Stimulated activated naive CD4-positive, alpha-beta T cell treated with Interleukin-2 at 50 U/mL for 16 hours (primary cell): Measurements from ENCODE around the gene CHN2.

Experiments used
- DNase-seq: peaks from one replicate; lab custom pipeline; 2025; lab: John Stamatoyannopoulos, UW

Gene CHN2

DNA sequence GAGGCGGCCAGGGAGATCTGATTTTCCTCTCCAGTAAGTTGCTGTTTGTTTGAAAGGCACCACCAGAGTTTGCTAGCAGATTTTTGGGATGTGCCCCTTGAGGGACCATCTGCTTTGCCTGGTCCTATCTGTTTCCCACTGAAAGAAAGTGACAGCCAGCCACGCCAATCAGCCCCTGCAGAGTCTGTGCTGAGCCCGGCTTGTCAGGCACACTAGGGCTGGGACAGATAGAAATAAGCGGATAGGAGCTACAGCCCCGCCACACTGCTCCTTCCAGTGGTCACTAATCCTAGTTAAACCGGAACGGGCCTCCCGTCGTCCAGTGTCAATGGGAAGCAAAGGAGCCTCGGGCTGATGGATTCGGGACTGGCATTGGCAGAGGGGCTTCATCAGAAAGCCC is 207.2 kb downstream of the CHN2 start:
- DNase-seq: no peak

DNA sequence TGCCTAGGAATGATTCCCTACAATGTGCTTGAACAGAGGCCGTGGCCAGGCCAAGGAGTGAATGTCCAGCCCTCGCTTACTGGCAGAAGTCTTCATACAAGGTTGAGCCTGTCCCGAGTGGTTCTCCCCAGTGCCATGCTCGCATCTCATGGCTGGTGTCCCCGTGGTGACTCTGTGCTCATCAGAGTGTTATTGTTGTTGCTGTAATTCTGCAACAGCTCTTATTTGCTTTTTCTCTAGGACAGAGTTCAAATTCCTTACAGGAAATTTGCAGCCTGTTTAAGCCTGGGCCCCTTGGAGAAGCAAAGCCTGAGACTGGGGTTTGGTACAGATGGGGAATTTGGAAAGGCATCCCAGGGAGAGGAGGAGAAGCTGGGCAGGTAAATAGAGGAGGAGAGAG is 211.3 kb downstream of the CHN2 start:
- DNase-seq: no peak

DNA sequence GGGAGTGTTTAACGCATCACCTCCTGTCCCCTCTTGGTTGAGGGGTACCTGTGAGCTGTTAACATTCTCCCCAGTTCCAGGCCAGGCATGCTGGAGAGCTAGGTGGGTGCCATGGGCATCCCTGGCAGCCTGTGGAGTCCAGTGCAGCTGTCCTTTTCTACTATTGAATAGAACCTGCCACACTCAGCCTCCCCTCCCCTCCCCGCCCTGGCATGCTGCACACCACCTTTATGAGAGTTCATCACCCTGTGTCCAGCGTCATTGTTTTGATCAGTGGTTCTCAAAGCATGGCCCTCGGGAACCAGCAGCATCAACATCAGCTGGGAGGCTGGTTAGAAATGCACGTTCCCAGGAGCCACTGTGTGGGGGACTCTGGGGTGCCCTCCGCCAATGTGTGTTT is 211.8 kb downstream of the CHN2 start:
- no peak for DNase-seq

DNA sequence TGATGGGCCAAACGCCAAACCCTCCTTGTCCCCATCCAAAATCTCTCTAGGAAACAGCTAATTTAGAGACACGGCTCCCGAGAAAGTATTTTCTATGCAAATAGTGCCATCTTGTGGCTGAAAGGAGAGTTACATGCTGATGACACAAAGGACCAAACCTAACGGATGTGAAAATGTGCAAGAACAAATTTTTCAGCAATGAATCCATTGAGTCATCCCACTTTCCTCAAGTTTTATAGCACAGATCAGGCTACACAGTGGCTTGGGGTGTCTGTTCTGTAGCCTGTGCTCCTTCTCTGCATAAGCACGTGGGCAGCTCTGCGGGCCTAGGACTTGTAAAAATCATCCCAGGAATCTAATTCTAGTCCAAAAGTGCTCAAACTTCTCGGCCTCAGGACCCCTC is 214.3 kb downstream of the CHN2 start:
- DNase-seq: no peak

DNA sequence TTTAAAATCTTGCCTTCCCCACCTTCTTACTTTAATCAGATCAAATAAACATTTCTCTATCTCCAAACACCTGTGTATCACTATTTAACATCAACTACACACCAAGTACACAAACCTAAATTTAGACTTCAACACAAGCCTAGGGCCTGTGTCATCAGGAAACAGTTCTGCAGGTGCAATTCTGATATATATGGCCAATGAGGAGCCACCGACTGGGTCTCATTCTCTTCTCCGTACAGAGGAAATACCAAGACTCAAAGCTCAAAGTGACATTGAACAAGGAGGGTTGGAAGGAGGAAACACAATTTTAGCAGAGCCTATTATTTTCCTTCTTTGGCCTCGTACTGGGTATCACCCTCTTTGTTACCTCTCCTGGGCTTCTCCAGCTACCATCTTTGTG is 216.4 kb downstream of the CHN2 start:
- DNase-seq: no peak

DNA sequence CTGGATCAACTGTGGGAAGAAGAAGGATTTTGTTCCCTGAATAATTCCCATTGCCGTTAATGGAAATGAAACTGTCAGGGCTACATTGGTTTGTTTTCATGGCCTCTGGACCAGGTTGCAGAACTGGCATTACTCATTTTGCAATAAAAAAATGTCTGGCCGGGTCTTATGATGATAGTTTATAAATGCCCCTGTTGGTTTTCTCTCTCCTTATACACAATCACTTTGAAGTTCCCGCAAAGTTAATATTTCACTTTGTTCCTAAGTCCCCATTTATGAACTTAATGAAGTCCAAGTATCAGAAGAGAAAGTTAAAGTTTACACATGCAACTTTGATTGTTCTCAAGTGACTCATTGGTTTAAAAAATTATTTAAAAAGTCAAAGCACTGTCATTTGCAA is 218.3 kb downstream of the CHN2 start:
- no peak for DNase-seq

DNA sequence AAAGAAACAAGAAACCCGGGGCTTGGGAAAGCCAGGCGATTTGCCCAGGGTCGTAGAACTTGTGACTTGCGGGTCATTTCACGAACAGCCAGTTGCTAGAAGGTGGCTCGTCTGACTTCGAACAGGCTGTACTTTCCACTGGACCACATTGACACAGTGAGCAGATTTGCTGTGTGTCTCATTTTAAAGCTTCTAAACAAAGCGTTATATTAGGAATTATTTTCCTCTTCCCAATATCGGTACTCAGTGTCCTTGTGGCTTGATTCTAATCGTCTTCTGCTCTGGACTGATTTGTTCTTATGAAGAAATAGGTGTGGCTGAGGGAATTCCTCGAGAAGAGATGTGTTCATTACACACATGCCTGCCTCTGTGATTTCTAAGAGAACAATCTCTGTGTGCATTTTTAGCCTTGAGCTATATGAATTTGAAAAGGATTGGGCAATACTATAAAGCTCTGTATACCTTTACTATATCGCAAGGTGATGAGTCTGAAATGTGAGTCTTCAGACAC is 219.1 kb downstream of the CHN2 start:
- no peak for DNase-seq

DNA sequence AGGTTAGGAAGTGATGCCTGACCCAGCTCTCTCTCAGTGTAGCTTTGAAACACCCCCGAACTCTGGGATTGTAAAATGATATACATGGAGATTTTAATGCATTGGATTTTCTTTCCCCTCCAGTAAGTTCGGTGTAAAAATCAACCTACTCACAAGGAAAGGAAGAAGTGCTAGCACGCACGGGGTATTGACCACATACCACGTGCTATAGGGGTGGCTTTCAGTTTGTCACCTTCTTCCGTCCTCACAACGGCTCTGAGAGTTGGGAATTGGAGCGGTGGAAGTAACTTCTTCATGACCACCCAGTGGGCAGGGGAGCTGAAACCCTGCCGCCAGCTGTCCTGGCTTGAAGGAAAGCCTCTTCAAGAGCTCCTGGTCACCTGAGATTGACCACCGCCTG is 219.6 kb downstream of the CHN2 start:
- no peak for DNase-seq

DNA sequence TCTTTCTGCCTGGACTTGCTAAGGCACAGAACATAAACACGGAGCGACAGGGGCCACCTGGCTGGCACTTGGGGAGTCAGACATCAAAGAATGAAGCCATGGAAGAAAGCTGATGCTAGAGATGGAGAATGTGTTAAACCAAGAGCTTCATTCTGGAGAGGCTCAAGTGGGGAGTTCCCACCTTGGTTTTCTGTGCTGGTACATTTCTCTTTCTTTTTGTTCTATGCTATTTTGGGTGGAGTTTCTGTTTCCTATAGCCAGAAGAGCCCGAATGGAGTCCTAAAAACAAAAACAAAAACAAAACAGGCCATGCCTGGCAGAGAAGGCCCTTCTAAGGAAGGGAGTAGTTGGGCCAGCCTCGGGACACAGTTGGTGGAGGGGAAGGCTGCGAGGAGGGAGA is 220.6 kb downstream of the CHN2 start:
- no peak for DNase-seq

DNA sequence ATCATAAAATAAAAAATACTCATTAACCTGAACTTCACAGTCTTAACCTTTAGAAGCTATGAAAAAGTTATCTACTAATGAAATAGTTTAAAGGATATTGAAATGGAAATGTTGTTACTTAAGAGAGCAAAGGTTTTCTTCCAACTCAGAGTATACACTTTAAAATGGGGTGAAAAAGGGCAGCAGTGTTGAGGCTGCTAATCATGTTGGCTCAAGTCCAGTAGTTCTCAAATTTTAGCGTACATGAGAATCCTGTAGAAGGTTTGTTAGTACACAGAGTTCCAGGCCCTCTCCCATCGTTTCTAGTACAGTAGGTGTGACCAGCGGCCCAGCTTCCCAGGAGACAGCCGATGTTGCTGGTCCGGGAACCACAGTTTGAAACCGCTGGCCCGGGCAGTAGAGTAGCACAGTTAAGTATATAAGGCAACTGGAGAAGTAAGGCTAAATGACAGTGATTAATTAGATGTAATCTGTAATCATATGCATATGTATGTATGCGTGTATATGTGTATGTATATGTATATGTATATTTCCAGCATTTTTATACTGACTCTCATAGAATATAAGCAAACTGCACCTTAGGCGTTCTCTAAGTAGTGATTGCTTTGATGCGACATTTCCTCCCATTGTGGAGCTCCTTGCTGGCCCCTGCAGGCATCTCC is 221.8 kb downstream of the CHN2 start:
- no peak for DNase-seq

DNA sequence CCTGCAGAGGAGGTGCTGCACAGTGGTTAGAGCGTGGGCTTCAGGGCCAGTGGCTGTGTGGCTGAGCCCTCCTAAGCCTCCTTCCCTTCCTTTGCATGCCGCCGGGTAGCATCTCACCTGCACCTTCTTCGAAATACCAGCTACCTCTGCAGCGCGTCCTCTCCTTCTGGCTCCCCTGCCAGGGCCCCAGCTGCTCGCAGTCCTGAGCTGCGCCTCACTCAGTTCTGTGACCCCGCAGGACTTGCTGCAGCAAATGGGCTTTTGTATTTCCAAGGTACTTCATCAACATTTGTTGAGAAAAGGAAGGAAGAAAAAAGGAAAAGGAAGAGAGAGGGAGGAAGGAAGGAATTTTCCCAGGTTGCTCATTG is 222.3 kb downstream of the CHN2 start:
- no peak for DNase-seq

DNA sequence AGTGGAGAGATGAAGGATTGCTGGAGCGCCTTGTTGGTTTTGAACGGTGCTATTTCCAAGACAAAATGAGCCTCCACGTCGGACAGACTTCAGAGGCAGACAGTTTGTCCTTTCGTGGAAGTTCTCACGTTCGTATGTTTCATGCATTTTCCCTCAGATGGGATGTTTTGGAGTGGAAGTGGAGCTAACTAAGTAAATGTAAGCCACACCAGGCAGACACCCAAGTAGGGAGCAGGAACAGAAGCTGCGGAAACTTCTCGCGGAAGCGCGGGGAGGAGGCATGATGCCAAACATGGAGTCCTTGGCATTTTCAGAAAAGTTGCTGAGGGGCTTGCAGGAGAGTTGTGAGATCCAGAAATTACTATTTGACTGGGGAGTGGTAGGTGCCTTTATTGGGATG is 223.5 kb downstream of the CHN2 start:
- DNase-seq: no peak

DNA sequence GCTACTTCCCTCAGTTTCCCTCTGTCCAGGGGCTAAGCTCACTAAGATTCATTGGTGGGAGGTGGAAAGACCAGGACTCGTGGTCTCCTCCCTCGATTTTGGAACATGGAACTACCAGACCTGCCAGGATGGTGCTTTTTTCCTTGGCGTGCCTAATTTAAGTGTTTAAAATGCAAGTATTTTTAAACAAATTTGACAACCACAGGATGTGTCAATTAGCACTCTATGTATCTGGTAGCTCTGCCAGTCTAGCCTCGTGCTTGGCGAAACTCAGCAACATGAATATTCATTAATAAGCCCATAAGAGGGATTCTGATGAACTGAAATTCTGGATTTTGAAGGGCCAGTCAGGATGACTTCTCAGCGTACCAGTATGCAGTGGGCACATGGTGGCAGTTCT is 224.1 kb downstream of the CHN2 start:
- DNase-seq: no peak

DNA sequence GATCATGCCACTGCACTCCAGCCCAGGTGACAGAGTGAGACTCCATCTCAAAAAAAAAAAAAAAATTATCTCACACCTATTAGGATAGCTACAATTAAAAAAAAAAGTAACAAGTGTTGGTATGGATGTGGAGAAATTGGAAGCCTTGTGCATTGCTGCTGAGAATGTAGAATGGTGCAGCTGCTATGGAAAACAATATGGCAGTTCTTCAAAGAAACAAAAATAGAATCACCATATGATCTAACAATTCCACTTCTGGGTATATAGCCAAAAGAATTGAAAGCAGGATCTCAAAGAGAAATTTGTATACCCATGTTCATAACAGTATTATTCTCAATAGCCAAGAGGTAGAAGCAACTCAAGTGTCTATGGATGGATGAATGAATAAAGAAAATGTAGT is 225.4 kb downstream of the CHN2 start:
- no peak for DNase-seq

DNA sequence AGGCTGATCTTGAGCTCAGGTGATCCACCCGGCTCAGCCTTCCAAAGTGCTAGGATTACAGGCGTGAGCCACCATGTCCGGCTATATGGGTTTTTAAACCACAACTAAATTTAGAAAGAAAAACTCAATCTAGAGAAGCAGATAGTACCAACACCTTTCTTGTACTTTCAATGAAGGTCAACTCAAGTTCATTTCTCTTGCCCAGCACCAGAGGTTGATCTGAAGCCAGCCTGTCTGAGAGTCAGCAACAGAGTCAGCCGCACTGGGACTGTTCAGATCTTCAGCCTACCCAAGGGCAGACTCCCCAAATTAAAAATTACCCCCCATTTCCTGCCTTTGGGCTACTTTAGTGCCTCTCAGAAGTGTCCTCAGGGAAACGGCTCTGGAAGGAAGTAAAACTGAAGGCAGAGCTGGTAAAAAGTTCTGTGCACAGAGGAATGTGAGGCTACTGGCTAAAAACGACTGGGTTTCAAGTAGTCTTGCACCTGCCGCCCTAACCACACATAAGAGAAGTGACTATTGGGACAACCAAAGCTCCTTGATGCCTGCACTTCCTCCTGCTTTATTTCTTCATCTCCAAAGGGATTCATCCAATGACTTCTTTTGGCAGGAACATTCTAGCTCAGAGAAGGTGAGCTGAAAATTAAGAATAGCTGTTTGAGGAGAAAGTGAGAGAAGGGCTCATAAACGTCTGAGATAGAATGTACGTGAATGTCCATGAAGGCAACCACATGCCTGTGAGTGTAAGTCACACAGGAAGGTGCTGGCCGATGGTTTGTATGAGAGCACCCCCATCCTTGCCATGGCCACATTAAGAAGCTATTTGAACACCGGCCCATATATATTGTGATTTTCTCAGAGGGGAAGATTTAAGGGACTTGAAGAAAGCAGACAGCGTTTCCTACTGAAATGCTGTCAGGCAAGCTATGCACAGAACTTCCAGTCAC is 226.7 kb downstream of the CHN2 start:
- DNase-seq: no peak

DNA sequence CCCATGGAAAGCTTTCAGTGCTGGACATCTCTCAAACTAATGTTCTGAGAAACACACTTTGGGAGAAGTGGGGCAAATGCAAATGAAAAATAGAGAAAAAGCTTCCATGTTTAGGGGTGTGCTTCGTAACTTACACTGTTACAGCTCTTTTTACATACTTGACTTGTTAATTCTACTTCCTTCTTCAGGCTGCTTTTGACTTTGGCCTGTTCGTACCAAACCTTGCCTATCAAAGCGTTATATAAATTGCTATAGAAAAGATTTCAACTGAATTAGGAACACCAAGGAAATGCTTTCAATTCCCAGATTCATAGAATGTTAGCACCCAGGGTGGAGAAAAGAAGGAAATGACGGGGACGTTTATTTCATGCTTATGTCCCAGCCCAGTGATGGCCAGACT is 228.3 kb downstream of the CHN2 start:
- DNase-seq: no peak

DNA sequence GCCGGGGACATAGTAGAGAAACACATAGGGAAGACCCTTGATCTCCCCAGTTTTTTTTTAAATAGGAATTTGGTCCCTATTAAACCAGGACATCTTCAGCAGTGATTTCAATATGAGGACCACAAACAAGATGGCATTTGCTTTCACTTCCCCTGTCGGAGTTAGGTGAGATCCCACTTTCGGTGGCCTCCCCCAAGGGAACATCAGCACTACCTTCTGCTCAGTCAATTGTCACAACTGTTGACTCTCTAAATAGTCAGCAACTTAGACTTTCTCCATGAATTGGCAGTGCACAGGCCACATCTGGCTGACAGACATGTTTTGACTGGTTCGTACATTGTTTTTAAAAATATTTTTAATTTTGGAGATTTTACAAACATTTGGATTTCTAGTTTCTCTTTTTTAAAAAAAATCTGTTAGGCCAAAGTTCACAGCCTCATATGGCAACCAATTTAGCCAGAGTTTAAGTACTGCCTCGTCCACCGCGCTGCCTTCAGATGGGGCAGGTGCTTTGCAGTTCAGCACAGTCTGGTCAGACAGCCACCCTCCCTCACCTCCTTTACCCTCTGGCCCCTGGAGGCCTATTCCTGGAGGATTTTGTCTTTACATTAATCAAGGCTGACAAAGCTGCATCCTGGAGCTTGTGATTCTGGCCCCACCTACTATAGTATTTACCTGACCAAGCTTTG is 229.9 kb downstream of the CHN2 start:
- no peak for DNase-seq

DNA sequence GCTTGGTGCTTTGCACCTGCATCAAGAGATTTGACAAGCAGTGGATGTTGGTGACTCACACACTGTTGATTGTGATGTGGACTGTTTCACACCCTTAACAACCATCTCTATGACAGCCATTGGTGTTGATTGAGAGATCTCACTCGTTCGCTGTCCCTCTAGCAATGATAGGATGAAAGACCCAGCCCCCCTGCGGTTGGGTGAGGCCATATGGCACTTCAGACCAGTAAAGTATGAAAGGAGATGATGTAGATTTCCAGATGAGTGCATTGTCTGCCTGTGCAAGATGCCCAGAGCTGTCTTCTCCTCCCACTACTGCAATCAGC is 230.4 kb downstream of the CHN2 start:
- DNase-seq: no peak

DNA sequence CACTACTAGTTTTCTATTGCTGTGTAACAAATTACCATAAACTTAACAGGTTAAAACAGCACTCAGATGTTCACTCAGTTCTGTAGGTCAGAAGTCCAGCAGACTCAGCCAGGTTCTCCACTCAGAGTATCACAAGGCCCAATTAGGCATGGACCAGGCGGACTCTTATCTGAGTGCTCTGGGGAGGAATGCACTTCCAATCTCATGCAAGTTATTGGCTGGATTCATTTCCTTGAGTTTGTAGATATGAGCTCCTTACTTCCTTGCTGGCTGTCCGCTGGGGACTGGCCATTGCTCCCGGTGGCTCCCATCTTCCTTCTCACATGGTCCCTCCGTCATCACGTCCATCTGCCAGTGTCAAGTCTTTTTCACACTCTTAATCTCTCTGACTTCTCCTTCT is 232.0 kb downstream of the CHN2 start:
- DNase-seq: no peak

DNA sequence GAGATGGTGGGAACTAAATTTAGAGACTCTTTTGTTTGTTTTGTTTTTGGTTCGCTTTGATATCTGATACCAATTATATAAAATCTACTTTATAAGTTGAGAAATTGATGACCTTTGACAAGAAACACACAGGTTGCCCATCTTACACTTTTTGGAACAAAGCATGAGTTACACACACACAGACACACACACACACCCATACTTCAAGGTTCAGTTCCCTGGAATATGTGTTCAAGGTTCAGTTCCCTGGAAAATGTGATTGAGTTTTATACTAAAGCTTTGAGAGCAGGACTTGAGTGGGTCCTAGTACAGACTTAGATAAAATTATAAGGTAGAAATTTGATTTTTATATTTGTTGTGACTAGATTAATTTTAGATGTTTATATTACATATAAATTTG is 234.8 kb downstream of the CHN2 start:
- no peak for DNase-seq

DNA sequence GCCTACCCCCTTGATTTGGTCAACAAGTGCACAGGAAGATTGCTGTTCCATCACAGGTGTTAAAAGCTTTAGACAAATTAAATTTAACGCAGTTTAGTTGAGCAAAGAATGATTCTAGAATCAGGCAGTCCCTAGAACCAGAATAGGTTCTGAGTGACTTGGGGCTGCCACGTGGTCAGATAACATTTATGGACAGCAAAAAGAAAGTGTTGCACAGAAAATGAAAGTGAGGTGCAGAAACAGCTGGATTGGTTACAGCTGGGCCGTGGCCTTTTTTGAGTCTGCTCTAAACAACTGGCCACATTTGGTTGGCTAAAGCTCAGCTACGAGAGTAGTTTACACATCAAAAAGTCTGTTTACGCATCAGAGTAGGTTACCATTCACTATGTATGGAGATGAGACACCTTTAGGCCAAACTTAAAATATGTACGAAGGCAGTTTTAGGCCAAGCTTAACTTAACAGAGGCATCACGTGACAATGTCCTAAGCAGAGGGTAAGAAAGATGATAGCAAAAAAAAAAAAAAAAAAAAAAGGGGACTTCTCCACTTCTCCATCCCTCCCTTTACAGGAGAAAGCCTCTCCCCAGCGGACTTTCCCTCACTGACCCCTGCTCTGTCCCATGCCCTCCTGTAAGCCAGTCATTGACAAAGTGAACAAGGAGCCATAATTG is 235.8 kb downstream of the CHN2 start:
- no peak for DNase-seq

DNA sequence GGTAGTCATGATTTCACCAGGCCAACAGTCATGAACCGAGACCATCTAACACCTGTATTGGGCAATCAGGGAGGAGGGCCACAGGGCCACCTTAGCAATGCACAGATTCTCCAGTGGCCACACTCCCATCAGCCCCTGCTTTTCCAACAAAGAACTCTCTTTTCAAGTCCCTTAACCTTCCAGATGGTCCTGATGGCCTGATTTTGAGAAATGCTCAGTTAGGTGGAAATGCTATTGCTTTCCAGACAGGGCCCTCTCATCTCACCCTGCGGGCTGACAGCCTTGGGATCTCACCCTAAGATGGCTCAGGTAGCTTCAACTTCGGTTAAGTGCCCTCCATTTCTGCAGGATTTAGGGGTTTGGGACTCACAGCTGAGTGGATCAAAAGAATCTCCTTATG is 237.1 kb downstream of the CHN2 start:
- DNase-seq: no peak

DNA sequence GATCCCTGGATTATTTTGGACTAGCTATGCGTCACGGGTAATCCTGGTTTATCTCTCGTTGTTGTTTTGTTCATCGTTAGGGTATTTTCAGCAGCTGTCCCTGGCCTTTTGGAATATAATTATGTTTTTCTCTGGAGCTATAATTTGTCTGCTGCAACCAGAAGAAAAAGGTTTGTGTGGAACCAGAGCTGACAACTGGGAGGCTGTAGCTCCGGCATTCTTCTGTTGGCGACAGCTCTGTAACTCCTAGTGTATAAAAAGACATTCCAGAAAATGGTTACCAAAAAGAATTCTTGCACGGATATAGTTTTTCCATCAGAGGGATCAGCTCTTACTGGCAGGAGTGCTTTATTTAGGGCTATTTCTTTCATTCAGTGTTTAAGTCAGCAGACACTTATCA is 238.1 kb downstream of the CHN2 start:
- no peak for DNase-seq
